ENCODE measurements around the gene ALDH3A1. TPM values are rescaled to one million over a fixed set of nuclear protein-coding genes. Genes with fewer than 3 reads are reported as not detected.

ALDH3A1 gene
- not detected for total RNA-seq

DNA sequence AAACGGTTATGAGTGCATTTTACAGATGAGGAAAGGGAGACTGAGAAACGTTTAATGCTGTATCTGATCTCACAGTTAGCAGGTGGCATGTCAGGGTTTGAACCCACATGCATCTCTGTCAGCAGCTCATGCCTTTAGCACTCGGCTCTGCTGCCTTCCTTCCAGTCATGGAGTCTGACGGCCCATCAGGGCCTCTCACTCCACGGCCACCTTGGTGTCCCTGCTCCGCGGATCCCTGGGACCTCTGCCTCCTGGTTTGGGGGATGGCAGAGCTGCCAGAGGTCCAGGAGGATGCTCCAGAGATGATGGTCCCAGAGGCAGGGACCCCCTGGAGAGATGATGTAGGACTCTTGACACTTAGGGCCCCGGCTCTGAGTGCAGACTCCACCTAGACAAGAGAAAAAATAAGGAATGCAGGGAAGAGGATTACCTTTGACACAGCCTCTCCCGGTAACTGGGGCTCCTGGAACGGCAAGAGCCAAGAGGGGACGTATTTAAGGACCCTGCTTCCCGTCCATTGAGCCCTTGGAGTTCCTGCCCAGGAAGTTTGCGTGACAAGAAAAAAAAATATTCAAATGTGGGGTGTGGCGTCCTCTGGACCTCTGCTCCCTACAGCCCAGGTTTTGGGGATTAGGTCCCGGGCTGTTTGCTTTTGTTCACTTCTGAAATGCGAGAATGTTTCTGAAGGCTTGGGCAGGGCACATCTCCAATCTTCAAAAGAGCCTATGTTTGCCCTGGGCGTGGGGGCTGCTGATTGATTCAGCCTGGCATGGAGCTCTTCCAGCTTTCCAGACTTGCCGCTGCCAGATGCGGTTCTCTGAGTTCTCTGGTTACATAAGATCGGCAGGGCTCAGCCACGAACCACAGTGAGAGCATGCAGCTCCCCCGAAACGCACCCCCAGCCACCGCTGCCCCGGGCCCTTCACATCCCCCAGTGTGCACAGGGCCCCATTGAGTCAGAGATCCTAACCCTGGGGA, at the start of gene ALDH3A1:
Gene ALDH3A1 (minus strand): TSS at position 470 of the 978 bp plus-strand sequence. CDS start 3,169 bp downstream, outside the sequence.
- Histone ChIP-seq H3K27me3 (ENCODE audit: insufficient read depth, low read length) (no peaks in the 10 kb centered on the region), H3K4me1 (ENCODE audit: insufficient read depth, low read length) (peaks cover 16% of the 10 kb centered on the region), H3K9me3 (ENCODE audit: low read depth, low read length) (no peaks in the 10 kb centered on the region), H3K4me3 (ENCODE audit: low read length) (no peak within 1 kb of the TSS)

DNA sequence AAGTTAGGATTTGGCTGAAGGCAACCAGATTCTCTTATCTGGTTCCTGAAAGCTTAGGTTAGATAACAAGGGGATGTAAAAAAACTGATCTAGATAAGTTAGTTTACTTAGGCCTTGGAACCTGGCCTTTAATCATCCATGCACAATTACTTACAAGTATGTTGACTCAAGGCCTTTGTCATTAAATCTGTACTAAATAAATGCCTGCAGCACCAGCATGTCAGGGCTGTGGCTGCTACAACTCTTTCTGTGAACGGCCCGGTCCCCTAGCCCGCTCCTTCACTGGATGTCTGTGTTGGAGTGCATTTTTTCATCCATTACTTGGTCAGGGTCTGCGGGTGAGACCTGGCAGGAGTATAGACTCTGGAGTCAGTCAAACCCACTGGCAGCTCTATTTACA, 48.4 kb upstream of the ALDH3A1 start:
- no peaks in the 10 kb centered on the region for H3K27me3 ChIP-seq (ENCODE audit: insufficient read depth, low read length)
- H3K4me3 ChIP-seq (ENCODE audit: low read length): no peak overlapping the region
- peaks cover 21% of the 10 kb centered on the region for H3K9me3 ChIP-seq (ENCODE audit: low read depth, low read length)
- no peaks in the 10 kb centered on the region for H3K4me1 ChIP-seq (ENCODE audit: insufficient read depth, low read length)

DNA sequence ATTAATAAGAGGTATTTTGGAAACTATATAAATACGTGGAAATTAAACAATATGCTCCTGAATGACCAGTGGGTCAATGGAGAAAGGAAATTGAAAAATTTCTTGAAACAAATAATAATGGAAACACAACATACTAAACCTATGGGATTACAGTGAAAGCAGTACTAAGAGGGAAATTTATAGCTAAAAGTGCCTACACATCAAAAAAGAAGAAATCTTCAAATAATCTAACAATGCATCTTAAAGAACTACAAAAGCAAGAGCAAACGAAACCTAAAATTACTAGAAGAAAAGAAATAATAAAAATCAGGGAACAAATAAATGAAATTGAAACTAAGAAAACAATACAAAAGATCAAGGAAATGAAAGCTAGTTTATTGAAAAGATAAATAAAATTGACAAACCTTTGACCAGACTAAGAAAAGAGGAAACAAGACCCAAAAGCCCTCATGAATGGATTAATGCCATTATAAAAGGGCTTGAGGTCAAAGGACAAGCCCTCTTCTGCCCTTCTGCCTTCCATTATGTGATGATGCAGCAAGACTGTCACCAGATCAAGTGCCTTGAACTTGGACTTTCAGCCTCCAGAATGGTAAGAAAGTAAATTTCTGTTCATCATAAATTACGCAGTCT, 43.9 kb upstream of the ALDH3A1 start:
- H3K9me3 ChIP-seq (ENCODE audit: low read depth, low read length): peaks cover 21% of the 10 kb centered on the region
- no peaks in the 10 kb centered on the region for H3K27me3 ChIP-seq (ENCODE audit: insufficient read depth, low read length)
- H3K4me1 ChIP-seq (ENCODE audit: insufficient read depth, low read length): no peaks in the 10 kb centered on the region
- no peak overlapping the region for H3K4me3 ChIP-seq (ENCODE audit: low read length)

DNA sequence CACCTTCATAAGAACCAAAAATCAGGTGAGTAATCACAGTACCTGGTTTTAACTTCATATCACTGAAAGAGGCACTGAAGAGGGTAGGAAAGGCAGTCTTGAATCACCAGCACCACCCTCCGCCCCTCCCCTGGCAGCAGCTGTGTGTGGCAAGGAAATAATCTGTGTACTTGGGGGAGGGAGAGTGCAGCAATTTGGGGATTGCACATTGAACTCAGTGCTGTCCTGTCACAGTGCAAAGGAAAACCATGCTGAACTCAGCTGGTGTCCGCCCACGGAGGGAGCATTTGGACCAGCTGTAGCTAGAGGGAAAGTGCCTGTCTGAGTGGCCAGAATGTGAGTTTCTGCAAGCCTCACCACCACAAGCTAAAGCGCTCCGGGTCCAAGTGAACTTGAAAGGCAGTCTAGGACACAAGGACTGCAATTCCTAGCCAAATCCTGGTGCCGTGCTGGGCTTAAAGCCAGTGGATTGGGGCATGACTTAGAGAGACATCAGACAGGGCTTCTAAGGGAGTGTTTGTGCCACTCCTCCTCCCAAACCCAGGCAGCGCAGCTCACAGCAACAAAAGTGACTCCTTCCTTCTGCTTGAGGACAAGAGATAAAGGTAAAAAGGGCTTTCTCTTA, 39.7 kb upstream of the ALDH3A1 start:
- Histone ChIP-seq H3K9me3 (ENCODE audit: low read depth, low read length) (no peaks in the 10 kb centered on the region), H3K4me1 (ENCODE audit: insufficient read depth, low read length) (no peaks in the 10 kb centered on the region), H3K4me3 (ENCODE audit: low read length) (no peak overlapping the region), H3K27me3 (ENCODE audit: insufficient read depth, low read length) (no peaks in the 10 kb centered on the region)

- Histone ChIP-seq H3K4me3 (ENCODE audit: low read length) (no peak overlapping the region), H3K27me3 (ENCODE audit: insufficient read depth, low read length) (no peaks in the 10 kb centered on the region), H3K4me1 (ENCODE audit: insufficient read depth, low read length) (no peaks in the 10 kb centered on the region), H3K9me3 (ENCODE audit: low read depth, low read length) (no peaks in the 10 kb centered on the region)
Observed at GRCh38 chr17:19785854-19786253, 37.8 kb upstream of the ALDH3A1 start.

DNA sequence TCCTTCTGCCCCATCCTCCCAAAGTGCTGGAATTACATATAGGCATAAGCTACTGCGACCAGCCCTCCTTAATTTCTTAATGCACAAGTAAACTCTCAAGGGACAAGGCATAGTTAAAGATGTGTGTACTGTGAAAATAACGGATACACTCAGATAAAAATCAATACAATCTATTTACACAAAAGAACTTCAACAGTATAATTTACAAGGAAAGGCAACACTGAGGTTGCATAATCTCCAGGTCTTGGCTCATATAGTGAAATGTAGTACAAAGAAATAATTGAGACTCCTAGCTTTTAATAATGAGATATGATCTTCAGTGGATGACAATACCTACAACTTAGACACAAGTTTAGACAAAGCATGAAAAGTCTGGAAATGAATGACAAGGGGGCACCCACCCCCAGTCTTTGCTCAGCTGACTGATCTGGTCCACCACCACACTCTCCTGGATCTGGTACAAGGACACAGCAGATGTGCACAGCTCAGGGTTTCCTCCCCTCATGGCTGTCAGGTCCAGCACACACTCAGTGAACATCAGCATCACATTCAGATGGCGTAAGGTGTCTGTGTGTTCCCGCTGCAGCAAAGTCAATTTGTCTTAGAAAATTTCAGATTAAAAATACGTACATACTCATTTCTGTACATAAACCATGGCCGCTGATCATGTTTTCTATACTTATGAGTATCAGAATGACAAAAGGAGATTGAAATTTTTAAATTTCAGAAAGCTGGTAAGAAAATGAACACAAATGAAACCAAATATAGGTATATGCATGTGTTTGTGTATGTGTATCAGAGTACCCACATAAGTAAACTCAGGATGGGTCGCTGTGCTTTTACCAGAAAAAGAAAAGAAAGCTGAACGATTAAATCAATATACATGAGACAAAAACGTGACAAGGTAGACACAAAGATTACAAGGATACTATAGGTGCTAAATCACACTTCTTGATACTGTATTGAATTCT, 33.7 kb upstream of the ALDH3A1 start:
- Histone ChIP-seq H3K27me3 (ENCODE audit: insufficient read depth, low read length) (no peaks in the 10 kb centered on the region), H3K4me1 (ENCODE audit: insufficient read depth, low read length) (no peaks in the 10 kb centered on the region), H3K4me3 (ENCODE audit: low read length) (no peak overlapping the region), H3K9me3 (ENCODE audit: low read depth, low read length) (no peaks in the 10 kb centered on the region)

DNA sequence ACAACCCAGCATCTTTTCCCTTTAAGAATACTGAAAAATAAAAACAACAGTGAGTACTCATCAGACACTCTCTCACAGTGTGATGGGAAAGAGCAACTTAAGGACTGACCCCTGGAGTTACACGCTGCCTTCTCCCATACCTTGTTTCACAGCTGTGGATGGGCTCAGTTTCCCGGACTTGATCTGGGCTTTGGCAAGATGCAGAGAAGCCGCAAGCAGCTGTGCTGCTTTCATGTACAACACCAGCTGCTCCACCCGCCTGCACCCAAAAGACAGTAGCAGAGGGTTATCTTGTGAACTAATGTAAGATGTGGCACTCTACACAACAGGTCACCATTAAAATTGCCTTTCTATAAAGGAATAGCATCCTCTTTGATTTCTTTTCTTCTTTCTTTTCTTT, 32.7 kb upstream of the ALDH3A1 start:
- no peaks in the 10 kb centered on the region for H3K4me1 ChIP-seq (ENCODE audit: insufficient read depth, low read length)
- H3K9me3 ChIP-seq (ENCODE audit: low read depth, low read length): no peaks in the 10 kb centered on the region
- H3K27me3 ChIP-seq (ENCODE audit: insufficient read depth, low read length): no peaks in the 10 kb centered on the region
- H3K4me3 ChIP-seq (ENCODE audit: low read length): no peak overlapping the region

GRCh38 chr17:19773534-19773933, 25.4 kb upstream of the ALDH3A1 start:
- H3K9me3 ChIP-seq (ENCODE audit: low read depth, low read length): no peaks in the 10 kb centered on the region
- peaks cover 22% of the 10 kb centered on the region for H3K4me1 ChIP-seq (ENCODE audit: insufficient read depth, low read length)
- H3K4me3 ChIP-seq (ENCODE audit: low read length): no peak overlapping the region
- H3K27me3 ChIP-seq (ENCODE audit: insufficient read depth, low read length): no peaks in the 10 kb centered on the region

- Histone ChIP-seq H3K27me3 (ENCODE audit: insufficient read depth, low read length) (no peaks in the 10 kb centered on the region), H3K4me3 (ENCODE audit: low read length) (no peak overlapping the region), H3K9me3 (ENCODE audit: low read depth, low read length) (no peaks in the 10 kb centered on the region), H3K4me1 (ENCODE audit: insufficient read depth, low read length) (peaks cover 26% of the 10 kb centered on the region)
Observed at GRCh38 chr17:19771971-19772630, 24.0 kb upstream of the ALDH3A1 start.

DNA sequence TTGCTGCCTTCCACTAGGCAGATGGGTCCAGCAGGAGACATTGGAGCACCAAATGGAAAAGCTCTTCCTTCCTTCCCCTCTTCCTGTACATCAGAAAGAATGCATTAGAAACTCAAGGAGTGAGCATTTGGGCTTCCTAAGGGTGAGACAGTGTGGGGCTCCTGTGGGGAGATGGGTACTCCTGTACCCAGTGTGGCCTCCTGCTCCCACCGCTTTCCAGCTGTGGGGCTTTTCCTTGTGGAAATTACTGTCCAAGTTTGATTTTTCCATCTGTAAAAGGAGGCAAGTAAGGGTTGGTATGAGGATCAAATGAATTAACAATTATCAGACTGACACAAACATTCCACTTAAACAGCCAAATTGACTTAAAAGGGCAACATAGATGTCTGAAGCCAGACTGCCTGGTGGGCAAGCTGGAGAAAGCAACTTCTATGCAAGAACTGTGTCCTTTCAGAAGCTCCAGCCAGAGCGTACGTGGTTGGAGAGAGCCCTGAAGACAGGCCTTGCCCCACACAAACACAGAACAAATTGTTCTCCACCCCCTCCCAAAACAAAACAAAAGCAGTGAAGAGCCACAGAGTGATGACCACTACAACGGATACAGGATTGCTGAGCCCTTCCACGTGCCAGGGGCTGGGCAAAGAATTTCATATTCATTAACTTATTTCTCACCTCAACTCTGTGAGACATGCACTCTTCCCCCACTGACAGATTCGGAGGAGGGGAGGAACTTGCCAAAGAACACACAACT, 23.1 kb upstream of the ALDH3A1 start:
- H3K9me3 ChIP-seq (ENCODE audit: low read depth, low read length): no peaks in the 10 kb centered on the region
- no peak overlapping the region for H3K4me3 ChIP-seq (ENCODE audit: low read length)
- H3K27me3 ChIP-seq (ENCODE audit: insufficient read depth, low read length): no peaks in the 10 kb centered on the region
- peaks cover 31% of the 10 kb centered on the region for H3K4me1 ChIP-seq (ENCODE audit: insufficient read depth, low read length)

DNA sequence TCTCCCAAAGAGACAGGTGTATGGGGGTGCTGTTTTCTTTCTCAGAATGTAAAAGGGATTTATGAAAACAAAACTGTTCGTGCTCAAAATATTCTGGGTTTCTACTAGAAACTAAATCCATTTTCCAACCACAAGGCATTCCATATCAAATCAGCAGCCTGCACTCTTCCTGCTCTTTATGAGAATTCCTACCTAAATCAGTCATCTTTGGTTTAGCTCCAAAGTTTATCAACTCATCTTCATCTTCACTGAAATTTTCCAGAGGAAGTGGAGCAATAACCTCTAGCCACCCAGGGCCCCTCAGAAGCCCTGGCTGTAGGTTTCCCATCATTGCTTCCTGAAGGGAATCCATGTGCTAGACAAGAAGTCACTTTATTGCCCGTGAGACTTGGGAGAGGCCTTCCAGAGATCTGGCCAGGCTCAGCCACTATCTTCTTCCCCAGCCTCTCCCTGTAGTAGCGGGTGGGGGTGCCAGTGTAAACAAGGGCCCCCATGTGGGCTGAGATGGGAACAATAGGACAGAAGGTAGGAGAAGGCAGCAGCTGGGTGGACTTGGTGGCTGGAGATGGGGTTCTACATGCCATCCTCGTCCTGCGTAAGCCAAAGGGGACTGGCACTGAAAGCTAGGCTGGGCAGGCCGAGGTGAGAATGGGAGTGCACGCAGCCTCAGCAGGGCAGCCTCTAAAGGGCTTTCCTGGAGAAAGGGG, 22.0 kb upstream of the ALDH3A1 start:
- peaks cover 31% of the 10 kb centered on the region for H3K4me1 ChIP-seq (ENCODE audit: insufficient read depth, low read length)
- H3K9me3 ChIP-seq (ENCODE audit: low read depth, low read length): no peaks in the 10 kb centered on the region
- no peaks in the 10 kb centered on the region for H3K27me3 ChIP-seq (ENCODE audit: insufficient read depth, low read length)
- H3K4me3 ChIP-seq (ENCODE audit: low read length): no peak overlapping the region

GRCh38 chr17:19768046-19768782, 20.1 kb upstream of the ALDH3A1 start:
- peaks cover 31% of the 10 kb centered on the region for H3K4me1 ChIP-seq (ENCODE audit: insufficient read depth, low read length)

More at GRCh38 chr17:19768046-19768782, 20.1 kb upstream of the ALDH3A1 start:
- Histone ChIP-seq H3K27me3 (ENCODE audit: insufficient read depth, low read length) (no peaks in the 10 kb centered on the region), H3K9me3 (ENCODE audit: low read depth, low read length) (no peaks in the 10 kb centered on the region), H3K4me3 (ENCODE audit: low read length) (no peak overlapping the region)

Measured in mononuclear cell (primary cell).